Measurements from ENCODE around the gene RNF138. TPM values are rescaled to one million over a fixed set of nuclear protein-coding genes. Genes with fewer than 3 reads are reported as not detected.

RNF138 gene
- total and polyA plus RNA-seq, 8 donors = 8.5 to 42.2 (median 13.8) TPM; not detected in 1

- TF ChIP-seq POLR2AphosphoS5 (IDR thresholded peaks at IDR 0.05) (no peak), CTCF (IDR thresholded peaks at IDR 0.05) (no peak), EP300 (IDR thresholded peaks at IDR 0.05) (no peak)
- WGBS, 5 donors = 30 to 59% (median 44%) methylated on average over 1 of the region's 1 CpG
- H3K27me3 ChIP-seq = no peaks in the 10 kb centered on the region
- intact Hi-C loops (cut with DNase I; ENCODE audit: low total_unique reads) = no loop called here
- H3K27ac ChIP-seq = no peak overlapping the region
- no peak for DNase-seq
- H3K9me3 ChIP-seq = no peaks in the 10 kb centered on the region
- no peaks in the 10 kb centered on the region for H3K4me1 ChIP-seq
- peaks cover 0 to 8% (median 2%) of the 10 kb centered on the region in 4 donors for H3K36me3 ChIP-seq
- no peak overlapping the region for H3K4me3 ChIP-seq
Observed at GRCh38 chr18:32138332-32138982, 46.8 kb downstream of the RNF138 start.

GRCh38 chr18:32139835-32140283, 48.2 kb downstream of the RNF138 start:
- 93 to 97% (median 96%) methylated on average over 16 to 24 of the region's 24 CpGs for WGBS, 5 donors
- intact Hi-C loops (cut with DNase I; ENCODE audit: low total_unique reads) = no loop called here

GRCh38 chr18:32148185-32148870, 56.7 kb downstream of the RNF138 start:
- H3K4me3 ChIP-seq = no peak overlapping the region
- no peak overlapping the region for H3K27ac ChIP-seq
- DNase-seq = no peak
- intact Hi-C loops (cut with DNase I; ENCODE audit: low total_unique reads) = no loop called here
- H3K9me3 ChIP-seq = no peaks in the 10 kb centered on the region
- H3K27me3 ChIP-seq = no peaks in the 10 kb centered on the region
- WGBS, 5 donors = 37 to 63% (median 51%) methylated on average over 2 of the region's 2 CpGs
- no peaks in the 10 kb centered on the region for H3K4me1 ChIP-seq
- TF ChIP-seq POLR2AphosphoS5 (IDR thresholded peaks at IDR 0.05) (no peak), POLR2A (IDR thresholded peaks at IDR 0.05) (no peak), CTCF (IDR thresholded peaks at IDR 0.05) (no peak)
- H3K36me3 ChIP-seq = no peaks in the 10 kb centered on the region

More at GRCh38 chr18:32139835-32140283, 48.2 kb downstream of the RNF138 start:
- Histone ChIP-seq H3K36me3 (no peaks in the 10 kb centered on the region), H3K4me3 (no peak overlapping the region), H3K27me3 (no peaks in the 10 kb centered on the region), H3K4me1 (no peaks in the 10 kb centered on the region), H3K9me3 (no peaks in the 10 kb centered on the region), H3K27ac (no peak overlapping the region)
- no peak for DNase-seq
- no peak for TF ChIP-seq CTCF (IDR thresholded peaks at IDR 0.05)
- TF ChIP-seq EP300 (IDR thresholded peaks at IDR 0.05) = no peak
- no peak for TF ChIP-seq POLR2A (IDR thresholded peaks at IDR 0.05)
- TF ChIP-seq POLR2AphosphoS5 (IDR thresholded peaks at IDR 0.05) = no peak

GRCh38 chr18:32152705-32153448, 61.2 kb downstream of the RNF138 start:
- Histone ChIP-seq H3K4me1 (peaks cover 0 to 2% (median under 1%) of the 10 kb centered on the region in 4 donors), H3K4me3 (no peak overlapping the region), H3K27ac (no peak overlapping the region), H3K9me3 (no peaks in the 10 kb centered on the region), H3K27me3 (no peaks in the 10 kb centered on the region), H3K36me3 (no peaks in the 10 kb centered on the region)
- no peak for TF ChIP-seq POLR2A (IDR thresholded peaks at IDR 0.05)
- no peak for TF ChIP-seq EP300 (IDR thresholded peaks at IDR 0.05)
- no peak for TF ChIP-seq CTCF (IDR thresholded peaks at IDR 0.05)
- TF ChIP-seq POLR2AphosphoS5 (IDR thresholded peaks at IDR 0.05) = no peak
- DNase-seq = no peak
- intact Hi-C loops (cut with DNase I; ENCODE audit: low total_unique reads) = no loop called here
- 79 to 89% (median 80%) methylated on average over 5 of the region's 5 CpGs for WGBS, 5 donors
